ENCODE results near the gene MECP2.
"Not testable (repeated sequence)": the region's sequence is repeated elsewhere in the genome, so short reads cannot be mapped to it uniquely, and the experiment has no call there.

MECP2 gene

DNA sequence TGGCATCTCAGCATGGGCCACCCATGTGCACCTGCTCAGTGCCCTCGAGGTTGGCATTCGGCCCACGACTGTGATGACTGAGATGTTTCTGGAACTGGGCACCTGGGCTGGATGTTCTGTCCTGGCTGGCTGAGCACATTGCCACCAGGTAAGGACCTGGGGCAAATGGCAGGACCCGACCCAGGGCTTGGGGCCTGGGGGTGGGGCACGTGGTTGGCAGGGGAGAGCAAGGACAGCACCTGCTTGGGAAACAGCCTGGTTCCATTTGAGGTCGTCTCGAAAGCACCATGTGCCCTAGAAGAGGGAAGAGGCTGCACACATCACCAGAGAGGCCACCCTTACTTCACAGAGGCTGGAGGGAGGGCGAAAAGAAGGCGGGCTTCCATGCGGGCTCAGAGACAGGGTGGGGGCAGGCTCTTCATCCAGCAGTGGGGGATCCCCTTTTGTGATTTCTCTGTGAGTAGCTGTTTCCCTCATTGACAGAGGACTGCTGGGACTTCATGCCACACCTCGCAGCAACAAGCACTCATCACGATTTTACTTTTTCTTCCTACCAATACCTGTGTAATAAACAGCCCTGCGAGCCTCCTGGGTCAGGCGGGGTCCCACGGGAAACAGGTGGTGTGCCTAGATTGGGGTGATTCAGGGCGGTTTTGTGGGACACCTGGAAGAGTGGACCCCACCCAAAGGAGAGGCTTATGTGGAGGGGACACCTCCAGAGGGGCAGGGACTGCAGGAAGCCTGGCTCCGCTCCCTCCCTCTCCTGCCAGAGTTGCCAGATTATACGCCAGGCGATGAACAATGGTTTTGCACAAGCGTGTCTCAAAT, 113.0 kb downstream of the MECP2 start:
- no peak for DNase-seq

- DNase-seq = no peak
These were observed 114.2 kb downstream of the MECP2 start for GRCh38 chrX:153983321-153983801.

DNA sequence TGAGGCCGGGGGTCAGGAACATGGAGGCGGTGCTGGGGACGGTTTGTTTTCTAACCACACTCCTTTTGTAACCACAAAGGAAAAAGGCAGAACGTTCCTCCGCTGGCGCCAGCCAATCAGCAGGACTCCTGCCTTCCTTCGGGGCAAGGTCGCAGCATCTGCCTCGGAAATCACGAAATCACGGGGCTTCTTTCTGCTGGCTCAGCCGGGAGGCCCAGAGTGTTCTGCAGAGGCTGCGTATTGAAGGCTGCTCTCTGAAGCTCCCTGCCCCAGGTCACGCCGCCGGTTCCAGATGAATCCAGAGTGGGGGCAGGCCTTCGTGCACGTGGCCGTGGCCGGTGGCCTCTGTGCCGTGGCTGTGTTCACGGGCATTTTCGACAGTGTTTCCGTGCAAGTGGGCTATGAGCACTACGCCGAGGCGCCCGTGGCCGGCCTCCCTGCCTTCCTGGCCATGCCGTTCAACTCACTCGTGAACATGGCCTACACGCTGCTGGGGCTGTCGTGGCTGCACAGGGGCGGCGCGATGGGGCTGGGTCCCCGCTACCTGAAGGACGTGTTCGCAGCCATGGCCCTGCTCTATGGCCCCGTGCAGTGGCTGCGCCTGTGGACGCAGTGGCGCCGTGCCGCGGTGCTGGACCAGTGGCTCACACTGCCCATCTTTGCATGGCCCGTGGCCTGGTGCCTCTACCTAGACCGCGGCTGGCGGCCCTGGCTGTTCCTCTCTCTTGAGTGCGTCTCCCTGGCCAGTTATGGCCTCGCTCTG, 115.6 kb downstream of the MECP2 start:
- DNase-seq = no peak

GRCh38 chrX:153981231-153981630, 116.3 kb downstream of the MECP2 start:
- no peak for DNase-seq

- not testable (repeated sequence) for DNase-seq
These were observed 117.1 kb downstream of the MECP2 start for GRCh38 chrX:153980394-153980793.

- DNase-seq = no peak
These were observed 122.7 kb downstream of the MECP2 start for GRCh38 chrX:153974726-153975286.

DNA sequence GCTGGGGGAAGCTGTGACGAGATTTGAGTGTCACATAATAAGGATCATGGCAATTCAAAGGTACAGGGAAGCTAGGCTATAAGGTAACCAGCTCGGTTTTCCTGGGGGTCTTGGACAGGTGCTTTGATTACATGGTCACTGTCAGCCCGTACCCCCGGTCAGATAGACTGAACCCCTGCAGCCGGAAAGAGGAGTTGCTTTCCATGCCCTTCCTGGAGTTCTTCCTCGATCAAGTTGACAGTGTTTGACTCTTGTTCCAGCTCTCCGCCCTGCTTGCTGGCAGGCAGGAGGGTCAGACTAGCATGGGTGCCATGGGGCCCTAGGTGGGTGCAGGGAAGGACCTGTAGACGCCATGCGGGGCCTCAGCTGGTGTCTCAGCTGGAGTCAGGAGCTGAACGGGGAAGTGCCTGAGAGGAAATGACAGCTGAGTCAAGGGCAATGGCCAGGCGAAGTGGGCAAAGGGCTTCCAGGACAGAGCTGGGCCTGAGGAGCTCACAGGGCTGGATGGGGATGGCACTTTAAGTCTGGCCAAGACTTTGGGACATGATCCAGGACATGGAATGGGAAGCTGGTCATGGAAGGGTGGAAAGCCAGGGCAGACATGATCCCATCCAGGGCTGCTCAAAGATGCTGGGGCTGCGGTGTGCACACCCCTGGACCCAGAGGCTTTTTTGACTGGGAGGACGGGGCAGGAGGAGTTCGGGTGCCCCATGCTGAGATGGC, 123.4 kb downstream of the MECP2 start:
- no peak for DNase-seq

DNA sequence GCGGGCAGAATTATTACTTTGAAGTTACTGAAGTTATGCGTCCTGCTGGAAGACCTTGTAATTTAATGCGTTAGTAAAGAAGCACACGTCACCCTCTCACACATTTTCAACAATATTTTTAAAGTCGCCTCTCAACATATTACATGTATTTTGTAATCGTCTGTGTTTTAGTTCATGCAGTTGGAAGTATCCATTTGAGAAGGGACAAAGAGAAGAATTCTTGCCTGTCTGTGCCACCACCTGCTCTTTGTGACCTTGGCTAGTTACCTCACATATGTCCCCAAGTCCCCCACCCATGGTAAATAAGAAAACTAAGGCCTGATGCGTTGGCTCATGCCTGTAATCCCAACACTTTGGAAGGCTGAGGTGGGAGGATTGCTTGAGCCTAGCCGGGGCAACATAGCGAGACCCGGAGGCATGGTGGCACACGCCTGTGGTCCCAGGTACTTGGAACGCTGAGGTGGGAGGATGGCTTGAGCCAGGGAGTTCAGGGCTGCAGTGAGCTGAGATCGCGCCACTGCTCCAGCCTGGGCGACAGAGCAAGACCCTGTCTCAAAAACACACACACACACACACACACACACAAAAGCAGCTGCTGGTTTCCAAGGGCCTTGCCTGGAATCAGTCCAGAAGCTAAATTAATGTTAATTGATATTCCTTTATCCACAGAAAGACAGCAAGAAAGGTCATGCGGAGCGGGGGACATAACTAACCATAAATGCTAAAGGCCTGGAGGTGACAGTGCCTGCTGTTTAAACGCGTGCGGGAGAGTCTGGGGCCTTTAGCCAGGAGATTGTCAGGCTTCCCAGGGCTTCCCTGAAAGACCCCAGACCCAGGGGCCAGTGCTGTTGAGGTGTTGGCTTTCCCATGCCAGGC, 124.2 kb downstream of the MECP2 start:
- no peak for DNase-seq

DNA sequence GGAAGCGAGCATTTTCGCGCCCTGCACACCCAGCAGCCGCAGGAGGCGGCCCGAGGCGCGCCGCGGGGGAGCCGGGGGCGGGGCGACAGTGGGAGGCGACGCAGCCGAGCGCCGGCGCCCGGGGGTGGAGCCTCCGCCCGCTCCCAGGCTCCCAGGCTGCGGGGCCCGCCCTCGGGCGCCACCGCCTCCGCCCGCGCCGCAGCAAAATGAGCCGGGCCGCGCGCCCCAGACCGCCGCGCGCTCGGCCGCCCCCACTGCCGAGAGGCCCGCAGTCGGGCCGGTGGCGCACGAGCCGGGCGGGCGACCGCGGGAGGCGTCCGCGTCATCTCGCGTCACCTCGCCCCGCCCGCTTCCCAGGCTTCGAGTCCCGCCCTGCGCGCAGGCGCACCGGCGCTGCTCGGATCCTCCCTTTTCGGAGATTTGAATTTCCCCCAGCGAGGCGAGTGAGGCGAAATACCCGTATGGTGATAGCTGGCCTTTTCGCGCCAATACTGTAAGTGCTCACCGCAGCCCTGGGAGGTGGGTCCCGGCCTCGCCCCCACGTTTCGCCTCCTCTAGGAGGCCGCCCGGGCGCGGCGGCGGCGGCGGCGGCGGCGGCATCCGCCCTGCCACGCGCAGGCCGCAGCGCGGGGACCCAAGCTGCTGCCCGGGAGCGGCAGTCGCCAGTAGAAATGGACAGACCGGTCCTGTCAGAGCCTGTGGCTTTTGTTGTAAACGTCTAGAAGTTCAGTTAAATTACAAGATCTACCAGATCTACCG, 125.0 kb downstream of the MECP2 start, which contains the start of gene TMEM187:
TSS of gene TMEM187 (plus strand) at position 387 of the 759 bp plus-strand sequence. CDS start 9,309 bp downstream, outside the sequence.
- DNase-seq = peak; percentile 86

Measured in NCI-H1694 (cell line).